ENCODE results near the gene EFHD1.

DNA sequence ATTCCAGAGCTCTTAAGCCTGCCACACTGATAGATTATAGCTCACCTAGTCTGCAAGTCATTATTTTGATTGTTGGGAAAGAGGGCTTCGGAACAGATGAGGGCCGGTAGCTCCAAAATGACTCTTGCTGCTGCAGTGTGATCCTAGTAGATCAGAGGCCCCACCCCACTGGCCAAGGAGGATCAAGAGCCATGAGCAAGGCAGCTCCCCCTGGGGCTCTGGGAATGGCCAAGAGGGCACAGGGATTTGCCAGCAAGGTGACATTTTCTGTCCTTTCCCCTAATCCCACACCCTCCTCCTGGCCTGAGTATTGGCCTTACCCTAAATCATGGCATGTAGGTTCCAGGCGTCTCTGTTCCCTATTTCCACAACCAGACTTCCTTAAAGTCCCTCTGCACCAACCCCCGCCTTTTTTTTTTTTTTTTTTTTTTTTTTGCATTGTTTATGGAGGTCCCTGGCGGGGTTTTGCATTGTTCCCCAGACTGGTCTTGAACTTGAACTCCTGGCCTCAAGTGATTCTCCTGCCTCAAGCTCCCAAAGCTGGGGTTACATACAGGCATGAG, 46.4 kb upstream of the EFHD1 start:
- TF ChIP-seq, protein P1, sequence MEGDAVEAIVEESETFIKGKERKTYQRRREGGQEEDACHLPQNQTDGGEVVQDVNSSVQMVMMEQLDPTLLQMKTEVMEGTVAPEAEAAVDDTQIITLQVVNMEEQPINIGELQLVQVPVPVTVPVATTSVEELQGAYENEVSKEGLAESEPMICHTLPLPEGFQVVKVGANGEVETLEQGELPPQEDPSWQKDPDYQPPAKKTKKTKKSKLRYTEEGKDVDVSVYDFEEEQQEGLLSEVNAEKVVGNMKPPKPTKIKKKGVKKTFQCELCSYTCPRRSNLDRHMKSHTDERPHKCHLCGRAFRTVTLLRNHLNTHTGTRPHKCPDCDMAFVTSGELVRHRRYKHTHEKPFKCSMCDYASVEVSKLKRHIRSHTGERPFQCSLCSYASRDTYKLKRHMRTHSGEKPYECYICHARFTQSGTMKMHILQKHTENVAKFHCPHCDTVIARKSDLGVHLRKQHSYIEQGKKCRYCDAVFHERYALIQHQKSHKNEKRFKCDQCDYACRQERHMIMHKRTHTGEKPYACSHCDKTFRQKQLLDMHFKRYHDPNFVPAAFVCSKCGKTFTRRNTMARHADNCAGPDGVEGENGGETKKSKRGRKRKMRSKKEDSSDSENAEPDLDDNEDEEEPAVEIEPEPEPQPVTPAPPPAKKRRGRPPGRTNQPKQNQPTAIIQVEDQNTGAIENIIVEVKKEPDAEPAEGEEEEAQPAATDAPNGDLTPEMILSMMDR (IDR thresholded peaks at IDR 0.05), result no peak
- no peak for TF ChIP-seq POLR2AphosphoS5 (IDR thresholded peaks at IDR 0.05; ENCODE audit: low read depth, low read length)

Data from Panc1 (cell line).